G401.6 (cell line): ENCODE results near the gene ABHD14A.

Experiments used
- FAIRE-seq: peaks from 2 replicates; lab custom pipeline; 2012; peaks lifted over from hg19 to GRCh38; lab: Jason Lieb, UNC

ABHD14A gene

DNA sequence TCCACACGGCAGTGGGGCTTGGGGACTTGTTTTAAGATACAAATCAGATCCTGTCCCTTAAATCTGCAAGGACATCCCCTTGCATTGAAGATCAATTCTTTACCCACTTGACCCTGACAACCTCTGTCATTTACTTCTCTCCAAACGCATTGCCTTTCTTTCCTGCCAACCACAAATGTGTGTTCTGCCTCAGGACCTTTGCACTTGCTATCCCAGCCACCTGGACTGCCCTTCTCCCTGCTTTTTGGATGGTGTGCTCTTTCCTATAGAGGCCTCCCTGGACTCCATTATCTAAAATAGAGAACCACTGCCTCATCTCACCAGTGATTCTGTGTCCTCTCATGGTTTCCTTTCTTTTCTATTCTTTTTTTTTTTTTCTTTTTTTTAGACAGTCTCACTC is 22.3 kb downstream of the ABHD14A start:
- no peak for FAIRE-seq

DNA sequence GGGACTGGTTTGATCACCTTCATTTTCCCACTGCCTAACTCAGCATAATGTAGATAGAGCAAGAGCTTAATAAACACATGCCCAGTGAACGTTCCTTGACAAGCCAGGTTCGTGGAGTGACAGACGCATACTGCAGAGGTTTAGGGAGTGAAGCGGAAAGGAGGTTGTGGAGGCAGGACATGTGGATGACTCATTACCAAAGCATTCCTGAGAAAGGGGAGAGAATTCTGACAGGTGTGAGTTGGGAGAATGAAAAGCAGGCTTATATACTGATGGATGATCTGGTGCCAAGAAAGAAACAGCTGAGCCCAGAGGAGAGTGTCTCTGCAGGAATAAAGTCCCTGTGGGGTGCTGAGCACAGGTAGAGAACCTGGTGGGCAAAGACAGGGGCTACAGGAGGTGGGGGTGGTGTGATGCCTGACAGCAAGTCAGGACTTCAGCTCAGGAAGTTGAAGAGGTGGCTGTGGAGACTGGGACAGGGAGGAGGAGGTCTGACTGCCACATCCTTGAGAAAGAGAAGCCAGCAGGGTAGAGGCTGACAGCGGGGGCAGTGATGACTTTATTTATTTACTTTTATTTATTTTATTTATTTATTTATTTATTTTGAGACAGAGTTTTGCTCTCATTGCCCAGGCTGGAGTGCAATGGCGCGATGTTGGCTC is 23.2 kb downstream of the ABHD14A start:
- no peak for FAIRE-seq

DNA sequence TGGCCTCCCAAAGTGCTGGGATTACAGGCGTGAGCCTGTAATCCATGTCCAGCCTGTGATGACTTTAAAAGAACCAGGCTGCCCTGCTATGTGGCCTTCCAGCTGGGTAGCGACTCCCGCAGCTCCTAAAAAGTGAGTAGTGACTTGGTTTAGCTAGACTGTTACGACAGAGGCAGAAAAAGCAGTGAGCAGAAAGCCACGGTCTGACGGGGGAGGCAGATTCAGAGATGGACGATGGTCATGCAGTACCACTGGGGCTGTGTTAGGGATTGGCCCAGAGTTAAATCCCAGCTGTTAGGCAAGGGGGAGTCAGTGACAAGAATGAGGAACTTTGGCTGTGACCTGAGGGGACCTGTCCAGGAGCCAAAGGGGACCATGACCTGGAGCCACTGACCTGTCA is 23.9 kb downstream of the ABHD14A start:
- no peak for FAIRE-seq

DNA sequence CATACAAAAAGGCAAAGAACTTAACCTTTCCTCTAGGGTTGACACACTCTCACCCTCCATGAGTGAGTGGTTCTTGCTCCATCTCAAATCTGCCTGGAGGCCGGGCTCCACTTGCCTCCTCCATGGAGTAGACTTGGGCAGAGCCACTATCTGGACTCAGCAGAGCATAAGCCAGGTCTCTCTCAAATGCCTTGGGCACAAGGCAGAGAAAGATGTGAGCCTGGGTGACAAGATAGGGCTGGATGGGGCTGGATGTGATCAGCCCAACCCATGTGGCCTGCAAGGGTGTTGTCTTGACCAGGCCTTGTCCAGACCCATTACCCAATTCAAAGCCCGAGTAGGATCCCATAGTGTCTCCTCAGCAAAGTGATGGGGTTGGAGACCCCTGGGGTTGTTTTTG is 25.0 kb downstream of the ABHD14A start:
- no peak for FAIRE-seq

DNA sequence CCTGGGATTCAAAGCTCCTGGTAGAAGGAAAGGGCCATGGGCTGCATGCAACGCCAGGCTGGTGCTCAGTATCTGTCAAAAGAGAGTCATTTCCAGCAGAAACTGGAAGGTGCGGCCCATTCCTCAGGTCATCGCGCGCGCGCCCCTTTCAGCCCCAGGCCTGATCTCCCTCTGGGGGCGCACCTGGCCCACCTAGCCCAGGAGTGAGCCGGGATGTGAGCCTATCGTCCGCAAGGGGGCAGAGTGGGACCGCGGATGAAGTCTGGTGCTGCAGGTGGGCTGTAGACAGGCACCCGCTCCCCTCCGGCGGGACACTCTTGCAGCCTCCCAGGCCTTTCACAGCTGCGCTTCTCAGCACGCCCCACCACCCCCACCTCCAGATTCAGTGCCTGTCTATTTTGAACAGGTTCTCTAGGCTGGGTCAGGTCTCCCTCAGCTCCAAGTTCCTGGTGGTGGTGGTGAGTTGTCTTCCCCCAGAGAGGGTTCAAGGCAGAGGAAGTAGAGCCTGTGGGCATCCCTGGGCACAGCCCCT is 26.6 kb downstream of the ABHD14A start:
- peak; percentile 63 for FAIRE-seq

DNA sequence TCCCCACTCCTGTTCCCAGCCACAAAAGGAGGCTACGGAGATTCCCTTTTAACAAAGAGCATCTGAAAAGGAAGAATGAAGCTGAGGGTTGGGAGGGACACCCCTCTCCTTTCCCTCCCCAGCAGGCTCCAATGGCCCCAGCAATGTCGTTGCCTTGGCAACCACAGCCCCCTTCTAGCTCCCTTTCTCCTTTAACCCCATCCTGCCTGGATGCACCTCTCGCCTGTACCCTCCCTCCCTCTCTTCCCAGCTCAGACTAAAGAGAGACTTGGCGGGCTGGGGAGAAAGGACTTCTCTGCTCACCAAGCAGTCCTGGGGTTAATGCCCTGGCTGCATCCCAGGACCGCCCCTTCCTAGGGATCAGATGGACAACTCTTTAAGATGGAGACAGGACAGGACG is 27.9 kb downstream of the ABHD14A start:
- FAIRE-seq, result no peak

DNA sequence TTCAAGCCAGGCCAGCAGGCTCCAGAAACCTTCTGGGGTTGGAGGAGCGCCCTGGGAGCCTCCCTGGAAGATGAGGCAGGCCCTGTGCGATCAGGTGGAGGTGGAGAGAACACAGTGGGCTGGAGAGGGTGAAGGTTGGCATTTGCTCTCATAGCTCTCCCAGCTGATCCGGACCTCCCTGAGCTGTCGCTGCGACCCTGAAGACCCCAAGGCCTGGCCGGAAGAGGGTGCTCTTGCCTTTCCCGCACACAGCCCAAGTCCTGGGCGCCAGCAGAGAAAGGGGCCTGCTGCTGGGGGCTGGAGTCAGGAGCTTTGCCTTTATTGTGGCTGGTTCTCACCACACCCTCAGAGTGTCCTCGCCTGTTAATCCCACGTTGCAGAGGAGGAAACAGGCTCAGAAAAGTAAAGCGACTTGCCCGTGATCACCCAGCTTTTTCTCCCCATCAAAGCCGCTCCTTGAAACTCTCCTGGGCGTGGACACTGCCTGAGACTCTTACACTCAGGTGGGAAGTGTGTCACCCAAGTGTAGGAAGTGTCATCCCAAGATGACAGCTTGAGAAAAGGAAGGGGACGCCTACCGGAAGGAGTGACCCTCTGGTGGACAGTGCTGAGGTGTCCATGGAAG is 29.4 kb downstream of the ABHD14A start:
- FAIRE-seq, result no peak

DNA sequence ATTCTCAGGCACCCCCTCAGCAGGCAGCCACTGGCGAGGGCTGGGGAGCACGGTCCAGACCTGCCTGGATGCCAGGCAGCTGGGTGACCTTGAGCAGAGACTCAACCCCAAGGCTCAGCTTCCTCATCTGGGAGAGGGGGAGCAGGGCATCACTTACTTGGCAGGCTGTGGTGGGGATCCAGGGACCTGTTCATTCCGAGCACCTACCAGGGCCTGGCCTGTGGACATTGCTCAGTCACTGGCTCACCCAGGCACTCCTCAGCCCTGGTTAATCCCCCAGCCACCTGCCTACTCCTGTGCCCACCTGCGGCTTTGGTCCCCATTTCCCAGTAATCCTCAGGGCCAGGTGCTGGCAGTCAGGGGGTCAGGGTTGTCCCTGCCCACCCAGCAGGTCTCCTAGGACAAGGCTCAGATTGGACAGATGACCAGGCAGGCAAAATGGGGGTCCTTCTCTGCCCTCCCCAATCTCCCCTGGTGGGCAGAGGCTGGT is 30.1 kb downstream of the ABHD14A start:
- FAIRE-seq, result no peak

DNA sequence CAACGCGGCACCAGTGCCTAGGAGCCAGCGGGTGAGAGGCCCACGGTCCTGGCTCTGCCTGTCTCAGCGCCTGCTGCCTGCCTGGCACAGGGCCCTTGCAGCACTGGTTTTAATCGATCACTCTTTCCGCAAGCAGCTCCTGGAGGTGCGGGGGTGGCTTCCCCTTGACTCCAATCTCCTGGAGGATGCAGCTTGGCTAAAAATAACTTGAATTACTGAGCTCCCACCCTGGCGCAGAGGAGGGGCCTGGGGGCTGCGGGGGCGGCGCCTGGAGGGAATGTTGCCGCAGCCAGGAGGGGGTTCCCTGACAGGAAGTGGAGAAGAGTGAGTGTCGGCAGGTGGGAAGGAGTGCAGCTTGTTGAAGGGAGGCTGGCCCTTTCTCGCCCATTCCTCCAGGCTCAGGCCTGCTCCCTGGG is 30.7 kb downstream of the ABHD14A start:
- no peak for FAIRE-seq

DNA sequence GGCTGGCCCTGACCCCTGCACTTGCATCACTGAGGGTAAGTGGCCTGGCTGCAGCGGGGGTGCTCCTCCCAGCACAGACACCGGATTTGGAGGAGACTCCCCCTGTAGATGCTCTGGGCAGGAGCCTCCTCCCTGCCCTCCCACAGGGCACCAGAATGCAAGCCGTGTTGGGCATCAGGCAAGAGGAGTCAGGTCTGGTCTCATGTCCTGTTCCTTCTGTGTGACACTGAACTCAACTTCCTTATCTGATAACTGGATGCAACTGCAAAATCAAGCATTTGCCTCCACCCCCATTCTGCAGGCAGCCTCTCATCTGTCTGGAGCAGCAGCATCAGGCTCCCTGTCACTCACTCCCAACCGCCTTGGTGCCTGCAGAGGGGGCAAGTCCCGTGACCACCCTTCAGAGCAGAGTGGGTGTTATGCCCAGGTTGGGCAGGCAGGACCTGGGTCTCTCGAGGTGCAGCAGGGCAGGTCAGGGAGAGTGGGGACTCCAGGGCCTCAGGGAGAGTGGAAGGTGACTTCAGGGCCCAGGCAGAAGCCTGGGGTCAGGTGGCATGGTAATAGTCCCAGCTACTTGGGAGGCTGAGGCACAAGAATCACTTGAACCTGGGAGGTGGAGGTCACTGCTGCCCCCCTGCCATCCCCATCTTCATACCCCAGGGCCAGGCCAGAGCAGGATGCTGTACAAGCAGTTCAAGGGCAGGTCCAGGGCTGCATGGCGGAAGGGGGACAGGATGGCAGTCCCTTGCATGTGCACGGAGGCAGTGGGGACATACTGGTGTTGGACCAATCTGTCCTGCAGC is 31.4 kb downstream of the ABHD14A start:
- FAIRE-seq, result no peak

DNA sequence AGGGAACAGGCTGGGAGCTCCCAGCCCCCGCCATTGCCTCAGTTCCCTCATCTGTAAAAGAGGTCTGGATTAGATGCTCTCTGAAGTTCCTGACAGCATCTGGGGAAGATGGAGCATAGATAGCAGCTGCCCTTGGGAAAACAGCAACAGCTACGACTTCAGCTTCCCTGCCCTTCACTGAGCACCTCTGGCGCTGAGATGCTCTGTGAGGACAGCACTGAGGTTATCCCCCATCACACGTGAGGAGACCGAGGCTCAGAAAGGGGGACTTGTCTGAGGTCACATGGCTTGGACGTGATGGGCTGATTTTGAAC is 31.9 kb downstream of the ABHD14A start:
- FAIRE-seq, result no peak

DNA sequence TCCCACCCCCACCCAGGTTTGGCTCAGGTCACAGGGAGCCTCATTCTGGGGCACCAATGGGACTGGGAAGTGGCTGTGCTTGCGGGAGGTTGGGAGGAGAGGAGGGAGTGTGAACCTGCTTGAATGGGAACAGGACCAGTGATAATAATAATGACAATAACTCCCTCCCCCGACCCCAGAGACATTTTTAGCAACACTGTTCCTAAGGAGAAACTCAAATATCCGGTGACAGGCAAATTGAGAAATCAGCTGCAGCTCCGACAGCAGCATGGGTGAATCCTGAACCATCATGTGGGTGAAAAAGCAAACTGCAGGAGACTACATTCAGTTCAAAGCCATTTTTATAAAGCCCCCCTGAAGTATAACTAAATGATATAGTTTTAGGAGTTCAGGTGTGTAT is 32.4 kb downstream of the ABHD14A start:
- no peak for FAIRE-seq

DNA sequence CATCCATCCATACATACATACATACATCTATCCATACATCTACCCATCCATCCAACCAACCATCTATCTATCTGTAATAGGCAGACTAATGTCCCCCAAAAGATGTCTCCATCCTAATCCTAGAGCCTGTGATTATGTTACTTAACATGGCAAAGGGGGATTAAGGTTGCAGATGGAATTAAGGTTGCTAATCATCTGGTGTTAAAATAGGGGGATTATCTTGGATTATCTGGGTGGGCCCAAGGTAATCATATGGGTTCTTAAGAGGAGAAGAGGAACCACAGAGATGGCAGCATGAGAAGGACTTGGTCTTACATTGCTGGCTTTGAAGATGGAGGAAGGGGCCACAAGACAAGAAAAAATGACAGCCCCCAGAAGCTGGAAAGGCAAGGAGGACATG is 35.6 kb downstream of the ABHD14A start:
- no peak for FAIRE-seq

DNA sequence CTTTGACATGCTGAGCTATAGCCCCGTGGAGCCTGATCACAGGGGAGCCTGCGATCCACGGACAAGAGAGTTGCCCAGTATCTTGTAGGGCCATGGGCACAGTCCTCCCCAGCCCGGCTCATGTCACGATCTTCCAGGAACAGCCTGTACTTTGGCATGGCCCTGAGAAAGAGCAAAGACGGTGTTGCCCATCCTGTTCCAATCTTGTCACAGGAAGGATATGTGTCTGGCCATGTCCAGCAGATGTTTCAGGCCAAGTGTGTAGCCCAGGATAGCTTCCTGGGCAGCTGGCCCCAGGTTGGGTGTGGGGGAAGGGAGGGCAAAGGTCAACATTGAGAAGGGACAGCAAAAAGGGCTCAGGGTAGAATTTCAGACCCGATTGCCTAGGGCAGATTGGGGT is 37.8 kb downstream of the ABHD14A start:
- no peak for FAIRE-seq

DNA sequence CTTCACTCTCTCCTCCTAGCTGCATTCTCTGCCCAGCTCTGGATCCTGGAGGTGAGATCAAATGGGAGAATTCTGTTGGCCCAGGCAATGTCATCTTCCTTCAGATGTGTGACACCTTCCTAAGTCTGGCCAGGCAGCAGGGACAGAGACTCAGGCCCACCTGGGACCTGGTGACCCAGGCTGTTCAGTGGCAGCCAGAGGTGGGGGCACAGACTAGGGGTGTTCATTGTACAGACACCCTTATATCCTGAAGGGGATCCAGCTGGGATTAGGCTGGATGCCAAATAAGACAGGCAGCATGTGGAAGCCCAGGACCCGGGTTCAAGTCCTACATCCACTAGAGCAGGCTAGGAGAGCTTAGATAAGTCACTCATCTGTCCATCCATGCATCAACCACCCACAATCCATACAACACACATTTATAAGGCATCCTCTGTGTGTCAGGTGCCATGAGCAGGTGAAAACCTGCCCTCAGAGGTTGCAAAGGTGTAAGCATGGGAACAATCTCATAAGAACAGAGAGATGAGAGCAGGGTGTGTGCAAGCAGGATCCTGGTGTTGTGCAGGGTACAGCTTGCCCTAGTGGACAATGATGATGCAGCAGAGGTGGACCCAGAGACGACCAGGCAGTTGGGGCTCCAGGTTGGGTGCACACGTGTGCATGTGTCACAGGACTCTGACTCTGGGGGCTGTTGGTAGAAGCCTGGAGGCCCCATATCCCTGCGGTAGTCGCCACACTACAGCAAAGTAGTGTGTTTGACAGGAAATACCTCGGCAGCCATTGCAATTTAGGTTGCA is 39.1 kb downstream of the ABHD14A start:
- FAIRE-seq, result no peak

DNA sequence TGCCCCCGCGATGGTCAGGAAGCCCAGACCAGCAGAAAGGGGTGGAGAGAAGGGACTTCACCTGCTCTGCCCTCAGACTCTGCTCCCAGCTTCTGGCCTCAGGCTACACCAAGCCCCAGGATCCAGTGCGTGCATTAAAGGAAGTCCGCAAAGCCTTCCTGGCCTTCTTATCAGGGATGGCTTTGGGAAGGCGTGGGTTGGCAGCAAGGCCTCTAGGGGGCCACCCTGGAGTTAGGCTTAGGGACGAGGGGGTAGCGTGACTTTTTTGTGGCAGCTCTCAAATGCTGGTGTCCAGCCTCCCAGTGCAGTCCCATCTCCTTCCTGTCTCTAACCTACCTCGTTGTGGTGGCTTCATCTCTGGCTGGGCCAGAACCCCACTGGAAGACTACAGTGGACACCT is 39.7 kb downstream of the ABHD14A start:
- no peak for FAIRE-seq

DNA sequence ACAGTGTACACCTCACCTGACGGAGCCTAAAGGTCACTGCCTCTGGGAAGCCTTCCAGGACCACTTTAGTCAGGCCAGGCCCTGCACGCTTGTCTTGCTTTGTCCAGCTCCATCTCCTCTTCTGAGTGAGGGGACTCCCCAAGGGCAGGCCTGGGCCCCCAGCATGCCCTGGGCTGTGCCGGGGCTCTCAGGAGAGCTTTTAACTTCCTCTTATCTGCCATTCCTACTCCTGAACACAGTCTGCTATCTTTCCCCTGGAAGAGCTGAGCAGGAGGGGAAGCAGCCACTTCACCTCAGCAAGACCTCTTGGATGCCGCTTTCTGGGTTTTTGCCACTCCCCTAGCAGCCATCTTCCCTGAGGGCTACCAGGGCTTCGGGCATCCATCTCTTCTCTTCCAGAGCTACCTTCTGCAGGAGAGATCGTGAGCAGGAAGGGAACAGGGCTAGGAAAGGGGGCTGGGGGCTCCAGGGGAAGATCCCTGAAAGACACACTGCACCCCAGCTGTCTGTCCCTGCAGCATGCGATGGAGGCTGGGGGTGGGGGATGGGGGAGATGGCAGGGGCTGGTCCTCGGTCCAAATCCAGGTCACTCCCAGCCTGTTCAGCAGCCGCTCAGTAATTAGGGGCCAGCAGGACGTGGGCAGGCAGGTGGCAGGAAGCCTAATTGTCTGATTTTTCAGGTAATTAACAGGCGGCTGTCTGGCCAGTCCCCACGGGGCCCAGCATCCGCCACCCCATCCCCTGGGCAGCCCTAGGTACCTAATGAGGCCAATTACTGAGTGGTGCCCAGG is 40.8 kb downstream of the ABHD14A start:
- no peak for FAIRE-seq

DNA sequence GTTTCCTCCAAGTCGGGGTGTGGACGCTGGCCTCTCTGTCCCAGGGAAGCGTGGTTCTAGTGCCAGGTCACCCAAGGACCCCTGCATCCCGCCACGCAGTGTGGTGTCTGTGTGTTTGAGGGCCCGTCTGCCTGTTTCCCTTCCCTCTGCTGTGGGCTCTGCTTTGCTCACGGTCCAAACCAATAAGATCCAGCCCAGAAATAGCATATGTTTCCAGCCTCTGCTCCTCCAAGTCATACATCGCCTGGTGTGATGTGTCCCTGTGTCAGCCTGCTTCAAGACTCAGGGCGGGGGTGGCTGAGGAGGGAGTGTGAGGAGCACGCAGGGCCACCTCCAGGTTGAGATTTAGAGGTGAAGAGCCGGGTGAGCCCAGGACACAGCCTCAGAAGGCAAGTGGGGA is 42.7 kb downstream of the ABHD14A start:
- FAIRE-seq, result no peak

DNA sequence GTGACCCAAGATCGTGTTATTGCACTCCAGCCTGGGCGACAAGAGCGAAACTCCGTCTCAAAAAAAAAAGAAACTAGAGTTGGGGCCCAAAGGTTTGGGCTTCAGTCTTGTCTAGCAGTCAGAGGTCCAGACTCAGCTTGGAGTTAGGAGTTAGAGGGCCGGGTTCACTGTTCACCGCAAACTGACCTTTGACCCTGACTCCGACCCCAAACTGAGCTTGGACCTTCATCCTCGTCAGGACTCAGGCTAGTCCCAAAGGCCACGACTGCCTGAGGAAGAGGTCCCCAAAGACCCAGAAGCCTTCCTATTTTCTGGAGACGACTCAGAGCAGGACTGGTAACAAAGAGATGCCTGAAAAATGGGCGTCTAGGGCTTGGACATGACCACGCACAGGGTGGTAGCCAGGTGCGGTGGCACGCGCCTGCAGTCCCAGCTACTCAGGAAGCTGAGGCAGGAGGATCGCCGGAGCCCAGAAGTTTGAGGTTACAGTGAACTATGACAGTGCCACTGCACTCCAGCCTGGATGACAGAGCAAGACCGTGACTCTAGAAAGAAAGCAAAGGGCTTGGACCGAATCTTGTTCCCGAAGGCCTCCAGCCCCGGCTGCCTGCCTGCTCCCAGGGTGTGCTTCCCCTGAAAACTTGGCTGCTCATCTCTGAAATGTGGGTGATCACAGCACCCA is 43.6 kb downstream of the ABHD14A start:
- FAIRE-seq, result no peak

DNA sequence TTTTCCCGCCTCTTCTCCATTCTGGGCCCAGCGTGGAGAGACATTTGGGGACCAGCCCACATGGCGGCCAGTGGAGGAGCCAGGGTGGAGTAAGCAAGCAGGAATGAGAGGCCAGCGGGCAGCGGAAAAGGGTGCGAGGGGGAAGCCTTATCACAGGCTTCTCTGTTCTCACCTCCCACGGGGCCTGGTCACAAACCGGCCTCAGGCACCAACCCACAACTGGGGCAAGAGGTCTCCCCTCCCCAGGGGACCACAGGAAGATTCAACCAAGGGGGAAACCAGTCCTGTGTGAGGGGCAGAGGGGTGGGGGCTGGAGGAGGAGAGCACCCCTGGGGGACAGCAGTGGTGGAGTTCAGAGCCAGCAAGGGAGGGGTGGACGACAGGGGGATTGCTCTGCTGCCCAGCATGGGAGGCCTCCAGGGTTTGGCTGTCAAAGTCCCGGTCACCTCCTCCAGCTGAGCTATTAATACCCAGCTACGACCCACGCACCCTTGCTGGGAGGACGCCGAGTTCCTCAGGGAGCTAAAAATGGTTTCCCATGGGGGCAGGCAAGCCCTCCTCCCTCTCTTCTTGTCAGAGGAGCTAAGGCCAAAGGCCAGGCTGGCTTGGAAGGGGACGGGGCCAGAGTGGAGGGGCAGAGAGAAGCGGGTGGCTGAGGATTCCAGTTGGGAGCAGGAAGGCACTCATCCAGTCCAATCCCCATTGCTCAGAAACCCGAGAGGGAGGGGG is 44.7 kb downstream of the ABHD14A start:
- FAIRE-seq, result no peak
